MM.1S (cell line): ENCODE data around the gene STAG1.

Experiments used
- EZH2 ChIP-seq: fragments of 300-600 bp; sonication (generic); optimal IDR thresholded peaks from 2 replicates; pipeline ENCODE3; 2017; ENCODE audit warnings: low read depth, mild to moderate bottlenecking, antibody characterized with exemption, low read length, mixed read lengths
- EZH2phosphoT487 ChIP-seq: fragments of 300-600 bp; sonication (generic); IDR thresholded peaks from 2 replicates; pipeline ENCODE4 v1.6.1; 2018; ENCODE audit warnings: antibody characterized with exemption, low read length
- TF ChIP-seq, protein P1 (sequence below): fragments of 300-600 bp; sonication (generic); IDR thresholded peaks from 2 replicates; pipeline ENCODE4 v1.5.1; 2016; ENCODE audit warnings: antibody characterized with exemption, low read length, mixed read lengths

DNA sequence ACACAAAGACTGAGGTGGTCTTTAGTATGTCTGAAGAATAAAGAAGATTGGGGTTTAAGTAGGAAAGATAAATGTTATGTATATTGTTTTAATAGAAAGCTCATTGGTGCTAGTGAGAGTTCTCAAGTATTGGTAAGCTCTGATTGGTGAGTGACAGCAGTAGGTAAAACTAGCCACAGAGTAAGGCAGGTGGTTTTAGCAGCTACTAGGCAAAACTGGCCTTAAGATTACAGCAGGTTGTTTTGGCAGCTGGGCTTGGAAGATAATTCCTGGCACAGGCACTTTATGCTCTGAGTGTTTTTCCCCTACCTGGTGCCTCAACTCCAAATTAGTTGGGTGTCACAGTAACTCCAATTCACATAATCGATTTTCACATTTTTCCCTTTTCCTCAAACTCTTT, 66.3 kb downstream of the STAG1 start:
- TF ChIP-seq, protein P1, sequence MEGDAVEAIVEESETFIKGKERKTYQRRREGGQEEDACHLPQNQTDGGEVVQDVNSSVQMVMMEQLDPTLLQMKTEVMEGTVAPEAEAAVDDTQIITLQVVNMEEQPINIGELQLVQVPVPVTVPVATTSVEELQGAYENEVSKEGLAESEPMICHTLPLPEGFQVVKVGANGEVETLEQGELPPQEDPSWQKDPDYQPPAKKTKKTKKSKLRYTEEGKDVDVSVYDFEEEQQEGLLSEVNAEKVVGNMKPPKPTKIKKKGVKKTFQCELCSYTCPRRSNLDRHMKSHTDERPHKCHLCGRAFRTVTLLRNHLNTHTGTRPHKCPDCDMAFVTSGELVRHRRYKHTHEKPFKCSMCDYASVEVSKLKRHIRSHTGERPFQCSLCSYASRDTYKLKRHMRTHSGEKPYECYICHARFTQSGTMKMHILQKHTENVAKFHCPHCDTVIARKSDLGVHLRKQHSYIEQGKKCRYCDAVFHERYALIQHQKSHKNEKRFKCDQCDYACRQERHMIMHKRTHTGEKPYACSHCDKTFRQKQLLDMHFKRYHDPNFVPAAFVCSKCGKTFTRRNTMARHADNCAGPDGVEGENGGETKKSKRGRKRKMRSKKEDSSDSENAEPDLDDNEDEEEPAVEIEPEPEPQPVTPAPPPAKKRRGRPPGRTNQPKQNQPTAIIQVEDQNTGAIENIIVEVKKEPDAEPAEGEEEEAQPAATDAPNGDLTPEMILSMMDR = no peak
- no peak for TF ChIP-seq EZH2phosphoT487
- TF ChIP-seq EZH2 = no peak
